Panc1 (cell line): ENCODE data around the gene ENAH. TPM values are rescaled to one million over a fixed set of nuclear protein-coding genes. Genes with fewer than 3 reads are reported as not detected.

Experiments
- ATAC-seq: fragments of 200-7000 bp; cut with Tn5 transposase; 2 replicates; pipeline ENCODE4 v1.9.1; 2020; ENCODE audit warnings: mild to moderate bottlenecking, moderate library complexity
- BruUV-seq: library from RNA; stranded (reverse); fragments of 400-500 nt; replicated peaks from 2 replicates; lab custom pipeline; 2021; lab: Mats Ljungman, UMichigan
- CTCF ChIA-PET: fragments of 300-600 bp; sonication (Branson Sonifier 250); formaldehyde crosslinking; loops from one replicate; lab custom pipeline; 2022; ENCODE audit warnings: antibody characterized with exemption; lab: Charles Lee
- POLR2A ChIA-PET: fragments of 300-600 bp; sonication (Branson Sonifier 250); formaldehyde crosslinking; loops from one replicate; lab custom pipeline; 2022; ENCODE audit warnings: antibody characterized with exemption; lab: Charles Lee
- DNase-seq: peaks from one replicate; pipeline ENCODE4 v3.0.0-alpha.2; 2010; ENCODE audit warnings: low read depth, low spot score
- H3K27ac ChIP-seq: 2 replicates; pipeline ENCODE4 v1.5.1; 2011; ENCODE audit warnings: mild to moderate bottlenecking, low read length, inconsistent platforms
- H3K27me3 ChIP-seq: fragments of 200-500 bp; sonication (Bioruptor generic); 2 replicates; pipeline ENCODE4 v1.6.0; 2014; ENCODE audit warnings: low read length, inconsistent platforms; ENCODE audit not compliant: control insufficient read depth, insufficient read depth
- H3K36me3 ChIP-seq: fragments of 200-500 bp; sonication (Bioruptor generic); 2 replicates; pipeline ENCODE4 v1.5.1; 2014; ENCODE audit warnings: inconsistent platforms, mild to moderate bottlenecking, low read length, moderate library complexity; ENCODE audit not compliant: control insufficient read depth, insufficient read depth
- H3K4me1 ChIP-seq: 2 replicates; pipeline ENCODE4 v1.5.1; 2011; ENCODE audit warnings: inconsistent platforms, mild to moderate bottlenecking, low read length, moderate library complexity; ENCODE audit not compliant: control insufficient read depth, insufficient read depth
- H3K4me3 ChIP-seq, 2 experiments: 2 replicates each; pipeline ENCODE4 v1.5.1; 2011 to 2012; ENCODE audit warnings: low read depth in 2 of 2, low read length in 2 of 2, mild to moderate bottlenecking in 2 of 2, inconsistent platforms in 1 of 2, moderate library complexity in 1 of 2
- H3K9me3 ChIP-seq: fragments of 200-500 bp; sonication (Bioruptor generic); 2 replicates; pipeline ENCODE4 v1.5.1; 2014; ENCODE audit warnings: low read depth, mild to moderate bottlenecking, inconsistent platforms, low read length, moderate library complexity; ENCODE audit not compliant: control insufficient read depth, insufficient read depth
- CTCF ChIP-seq: fragments of 450-650 bp; IDR thresholded peaks from 2 replicates; pipeline ENCODE4 v1.5.1; 2017; ENCODE audit warnings: mild to moderate bottlenecking
- POLR2AphosphoS5 ChIP-seq: IDR thresholded peaks from 2 replicates; pipeline ENCODE4 v1.6.1; 2012; ENCODE audit warnings: mild to moderate bottlenecking, low read depth, low read length, moderate library complexity
- SIN3A ChIP-seq: IDR thresholded peaks from 2 replicates; pipeline ENCODE4 v1.6.1; 2012; ENCODE audit warnings: low read depth, mild to moderate bottlenecking, low read length, moderate library complexity, borderline replicate concordance; ENCODE audit not compliant: insufficient read depth
- TCF7L2 ChIP-seq: IDR thresholded peaks from 2 replicates; pipeline ENCODE4 v1.6.1; 2011; ENCODE audit warnings: mild to moderate bottlenecking, low read depth, low read length, inconsistent platforms
- in situ Hi-C: cut with HindIII; loops from 2 replicates; pipeline ENCODE4 v1.10.0; 2016; ENCODE audit warnings: low sequenced_read_pairs, low pct_unique_long_range_greater_than_20kb
- intact Hi-C: fragments of 100-400 bp; cut with micrococcal nuclease; formaldehyde crosslinking; loops from one replicate; pipeline ENCODE4 v1.10.0; 2022; ENCODE audit not compliant: unreplicated experiment
- total RNA-seq: library from RNA; stranded (reverse); gene quantifications from one replicate; pipeline ENCODE4 v1.2.1, GENCODE V29; 2021; ENCODE audit not compliant: unreplicated experiment
- TF ChIP-seq, protein P1 (sequence below), 2 experiments: IDR thresholded peaks; 2 replicates each; pipeline ENCODE4 v1.6.1; 2011 to 2012; ENCODE audit warnings: low read depth in 2 of 2, control low read depth in 1 of 2, low read length in 1 of 2, mild to moderate bottlenecking in 1 of 2, moderate library complexity in 1 of 2; ENCODE audit not compliant: insufficient read depth in 1 of 2

ENAH gene
- total RNA-seq, 1 experiment from 2014 or later, result 133 TPM

DNA sequence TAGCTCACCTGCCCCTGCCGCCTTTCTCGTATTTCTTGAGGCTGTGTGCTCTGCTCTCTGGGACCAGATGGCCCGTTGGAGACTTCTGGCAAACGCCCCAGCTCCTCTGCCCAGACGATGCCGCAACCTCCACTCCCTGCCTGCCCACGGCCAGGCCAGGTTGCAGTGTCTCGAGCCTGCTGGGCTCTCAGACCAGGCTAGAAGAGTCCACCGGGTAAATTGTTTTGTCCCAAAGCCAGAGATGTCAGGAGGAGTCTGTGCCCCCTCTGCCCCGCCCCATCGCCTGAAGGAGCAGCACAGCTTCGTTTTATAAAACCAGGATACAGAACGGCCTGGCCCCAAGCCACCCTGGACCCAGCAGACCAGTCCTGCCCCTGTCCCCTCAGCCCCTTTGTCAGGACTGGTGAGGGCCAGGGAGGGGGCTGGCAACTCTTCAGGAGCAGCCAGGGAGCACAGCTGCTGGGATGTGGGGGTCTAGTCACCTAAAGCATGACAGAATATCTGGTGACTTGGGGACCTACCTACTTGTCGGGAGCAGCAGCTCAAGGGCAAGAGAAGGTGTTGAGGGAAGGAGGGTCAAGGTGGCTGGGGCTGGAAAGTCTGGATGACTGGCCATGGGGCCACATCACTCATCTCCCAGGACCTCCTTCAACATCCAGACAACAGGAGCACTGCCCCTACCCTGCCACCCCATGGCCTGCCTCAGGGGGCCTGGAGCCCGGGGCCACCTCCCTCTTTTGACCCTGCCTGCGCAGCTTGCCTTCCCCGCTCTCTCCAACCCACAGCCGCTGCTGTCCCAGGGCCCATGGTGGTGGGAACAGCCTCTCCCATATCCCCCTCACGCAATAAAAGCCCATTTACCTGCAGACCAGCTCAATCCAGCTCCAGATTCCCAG is 191.1 kb downstream of the ENAH start (continued):
- TF ChIP-seq SIN3A, result no peak

DNA sequence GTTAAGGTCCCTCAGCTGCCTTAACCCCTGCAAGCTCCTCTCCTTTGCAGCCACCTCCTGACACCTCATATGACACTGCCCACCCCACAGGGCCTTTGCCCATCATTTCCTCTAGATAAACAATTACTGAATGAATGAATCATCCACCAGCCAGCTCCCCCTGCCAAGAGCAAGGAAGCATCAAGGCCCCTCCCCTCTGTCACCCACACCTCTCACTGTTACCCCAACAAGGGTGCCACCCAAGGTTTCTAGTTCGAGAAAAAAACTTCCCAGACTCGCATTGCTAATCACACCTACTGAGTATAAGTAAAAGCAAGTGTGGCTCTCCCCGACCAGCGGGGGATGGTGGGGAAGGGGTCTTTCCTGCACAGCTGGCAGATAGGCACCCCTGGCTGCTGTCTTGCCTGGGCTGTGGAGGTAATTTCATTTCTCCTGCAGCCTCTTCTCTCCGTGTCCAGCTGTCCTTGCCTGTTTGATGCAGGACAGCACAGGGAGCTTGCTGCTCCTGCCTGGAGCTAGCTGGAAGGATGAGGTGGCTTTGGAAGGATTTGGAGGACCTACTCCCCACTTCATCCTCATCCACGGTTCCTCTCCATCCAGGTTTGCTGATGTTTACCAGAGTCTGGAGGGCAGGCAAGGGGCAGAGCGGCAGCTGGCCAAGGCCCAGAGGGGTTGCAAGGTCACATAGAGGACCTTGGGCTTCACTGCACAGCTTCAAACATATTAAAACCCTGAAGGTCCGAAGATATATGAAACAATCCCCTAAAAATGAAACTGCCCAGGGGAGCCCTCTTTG is 192.0 kb downstream of the ENAH start:
- H3K27me3 ChIP-seq, result no peaks in the 10 kb centered on the region
- no peaks in the 10 kb centered on the region for H3K9me3 ChIP-seq
- CTCF ChIA-PET, result interaction anchor here (1.0 kb wide), 2 partner anchors 14 to 20 kb away, joined by 3 read pairs; no protein-coding TSS in a partner anchor
- no peak for ATAC-seq
- POLR2A ChIA-PET, result interaction anchor here (0.5 to 0.8 kb wide), 4 partner anchors 30 to 523 kb away, joined by 3 to 5 read pairs (median 3); no protein-coding TSS in a partner anchor
- H3K27ac ChIP-seq, result no peak overlapping the region
- no peak for TF ChIP-seq CTCF
- TF ChIP-seq SIN3A, result no peak
- TF ChIP-seq TCF7L2, result no peak
- TF ChIP-seq POLR2AphosphoS5, result no peak
- TF ChIP-seq, protein P1, sequence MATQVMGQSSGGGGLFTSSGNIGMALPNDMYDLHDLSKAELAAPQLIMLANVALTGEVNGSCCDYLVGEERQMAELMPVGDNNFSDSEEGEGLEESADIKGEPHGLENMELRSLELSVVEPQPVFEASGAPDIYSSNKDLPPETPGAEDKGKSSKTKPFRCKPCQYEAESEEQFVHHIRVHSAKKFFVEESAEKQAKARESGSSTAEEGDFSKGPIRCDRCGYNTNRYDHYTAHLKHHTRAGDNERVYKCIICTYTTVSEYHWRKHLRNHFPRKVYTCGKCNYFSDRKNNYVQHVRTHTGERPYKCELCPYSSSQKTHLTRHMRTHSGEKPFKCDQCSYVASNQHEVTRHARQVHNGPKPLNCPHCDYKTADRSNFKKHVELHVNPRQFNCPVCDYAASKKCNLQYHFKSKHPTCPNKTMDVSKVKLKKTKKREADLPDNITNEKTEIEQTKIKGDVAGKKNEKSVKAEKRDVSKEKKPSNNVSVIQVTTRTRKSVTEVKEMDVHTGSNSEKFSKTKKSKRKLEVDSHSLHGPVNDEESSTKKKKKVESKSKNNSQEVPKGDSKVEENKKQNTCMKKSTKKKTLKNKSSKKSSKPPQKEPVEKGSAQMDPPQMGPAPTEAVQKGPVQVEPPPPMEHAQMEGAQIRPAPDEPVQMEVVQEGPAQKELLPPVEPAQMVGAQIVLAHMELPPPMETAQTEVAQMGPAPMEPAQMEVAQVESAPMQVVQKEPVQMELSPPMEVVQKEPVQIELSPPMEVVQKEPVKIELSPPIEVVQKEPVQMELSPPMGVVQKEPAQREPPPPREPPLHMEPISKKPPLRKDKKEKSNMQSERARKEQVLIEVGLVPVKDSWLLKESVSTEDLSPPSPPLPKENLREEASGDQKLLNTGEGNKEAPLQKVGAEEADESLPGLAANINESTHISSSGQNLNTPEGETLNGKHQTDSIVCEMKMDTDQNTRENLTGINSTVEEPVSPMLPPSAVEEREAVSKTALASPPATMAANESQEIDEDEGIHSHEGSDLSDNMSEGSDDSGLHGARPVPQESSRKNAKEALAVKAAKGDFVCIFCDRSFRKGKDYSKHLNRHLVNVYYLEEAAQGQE (IDR thresholded peaks at IDR 0.05; ENCODE audit: insufficient read depth in 1 of 2, low read depth in 2 of 2, low read length in 1 of 2), result no peak
- no TSS peak for BruUV-seq
- no peaks in the 10 kb centered on the region for H3K36me3 ChIP-seq
- intact Hi-C loops, result no loop called here
- no peaks in the 10 kb centered on the region; the same call in none of the 2 replicates for H3K4me1 ChIP-seq
- in situ Hi-C loops, result no loop called here
- no peak for DNase-seq
- no peak overlapping the region for H3K4me3 ChIP-seq
